GM21515 (cell line): Measurements from ENCODE around the gene PDE8B.

Experiments used
- ATAC-seq: cut with Tn5 transposase; IDR thresholded peaks from one replicate; pipeline ENCODE4 v1.9.1; 2021; ENCODE audit not compliant: unreplicated experiment

The PDE8B gene

DNA sequence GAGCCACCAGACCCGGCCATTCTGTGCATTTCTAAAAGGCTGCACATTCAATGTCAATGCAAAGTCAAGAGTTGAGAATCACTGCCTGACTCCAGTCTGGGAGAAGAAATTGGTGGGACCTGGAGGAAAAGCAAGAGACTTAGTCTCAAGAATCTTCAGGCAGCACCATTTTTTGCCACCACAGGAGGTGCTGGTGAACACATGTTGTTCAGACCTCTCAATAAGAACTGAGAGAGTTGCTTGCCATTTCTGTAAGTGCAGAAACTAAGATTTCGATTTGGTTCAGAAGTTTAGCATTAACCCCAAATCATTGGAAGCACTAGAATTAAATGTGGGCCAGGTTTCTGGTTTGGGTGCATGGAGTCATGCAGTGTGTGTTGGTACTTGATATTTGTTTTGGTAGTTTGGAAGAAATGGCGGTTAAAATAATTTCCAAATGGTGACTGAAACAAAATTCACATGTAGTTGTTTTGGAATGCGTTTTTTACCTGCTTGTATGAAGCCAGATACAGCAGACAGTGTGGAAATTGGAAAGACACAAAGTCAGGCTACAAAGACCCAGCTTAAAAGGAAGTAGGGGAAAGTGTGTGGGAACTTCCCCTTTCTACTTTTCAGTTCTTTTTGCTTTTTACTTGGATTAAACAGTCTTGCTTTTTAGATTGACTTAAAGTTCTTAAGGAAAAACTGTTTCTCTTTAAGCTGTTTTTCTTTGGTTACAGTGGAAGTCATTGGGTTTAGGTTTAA, 20.4 kb downstream of the PDE8B start:
- no peak for ATAC-seq

- no peak for ATAC-seq
These were observed 21.1 kb downstream of the PDE8B start for GRCh38 chr5:77231471-77232138.

- ATAC-seq: no peak
These were observed 22.3 kb downstream of the PDE8B start for GRCh38 chr5:77232574-77233358.

DNA sequence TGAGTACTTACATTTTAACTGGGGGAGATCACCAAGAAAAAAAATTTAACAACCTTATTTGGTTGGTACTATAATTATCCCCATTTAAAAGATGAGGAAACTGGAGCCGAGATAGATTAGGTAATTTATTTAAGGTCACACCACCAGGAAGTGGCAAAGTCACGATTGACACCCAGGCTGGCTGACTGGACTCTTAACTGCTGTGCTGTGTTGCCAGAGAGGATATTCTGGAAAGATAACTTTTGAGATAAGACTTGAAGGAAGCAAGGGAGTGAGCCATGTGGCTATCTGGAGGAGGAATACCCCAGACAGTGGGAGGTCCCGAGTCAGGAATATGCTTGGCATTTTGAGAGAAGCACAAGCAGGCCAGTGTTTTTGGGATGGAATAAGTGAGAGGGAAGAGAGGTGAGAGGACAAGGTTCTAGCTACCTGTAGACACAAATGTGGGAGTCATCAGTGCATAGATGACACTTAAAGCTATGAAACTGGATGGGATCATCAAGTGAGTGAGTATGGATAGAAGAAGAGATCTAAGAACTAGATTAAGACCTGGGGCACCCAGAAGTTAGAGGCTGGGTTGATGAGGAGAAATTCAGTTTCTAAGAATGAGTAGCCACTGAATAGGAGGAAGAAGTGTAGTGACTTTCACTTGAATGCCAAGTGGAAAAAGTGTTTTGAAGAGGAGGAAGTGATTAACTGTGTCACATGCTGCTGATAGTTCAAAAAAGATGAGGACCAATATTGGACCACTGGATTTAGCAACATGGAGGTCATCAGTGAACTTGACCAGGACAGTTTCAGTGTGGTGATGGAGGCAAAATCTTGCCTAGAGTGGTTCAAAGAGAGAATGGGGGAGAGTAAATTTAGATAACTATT, 25.6 kb downstream of the PDE8B start:
- no peak for ATAC-seq

GRCh38 chr5:77239126-77239741, 28.8 kb downstream of the PDE8B start:
- no peak for ATAC-seq

- no peak for ATAC-seq
These were observed 31.0 kb downstream of the PDE8B start for GRCh38 chr5:77241444-77241843.

- ATAC-seq: no peak
These were observed 39.0 kb downstream of the PDE8B start for GRCh38 chr5:77249475-77249874.

GRCh38 chr5:77250021-77250420, 39.5 kb downstream of the PDE8B start:
- ATAC-seq: no peak

DNA sequence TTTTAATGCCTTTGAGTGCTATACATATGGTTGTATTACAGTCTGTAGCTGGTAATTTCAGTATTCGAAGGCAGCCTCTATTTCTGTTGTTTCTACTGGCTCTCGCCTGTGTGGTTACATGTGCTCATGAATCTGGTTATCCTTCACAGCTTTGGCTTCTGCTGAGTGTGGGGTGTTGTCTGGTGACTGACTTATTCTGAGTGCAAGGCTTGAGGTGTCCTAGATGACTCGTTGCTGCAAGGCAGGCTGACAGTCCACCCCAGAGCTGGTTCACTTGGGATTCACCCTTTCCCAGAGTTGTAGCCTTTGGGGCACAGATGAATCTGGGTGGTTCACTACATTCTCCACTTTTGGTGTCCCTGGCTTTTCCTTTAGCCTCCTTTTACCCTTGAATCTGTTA, 41.4 kb downstream of the PDE8B start:
- no peak for ATAC-seq

DNA sequence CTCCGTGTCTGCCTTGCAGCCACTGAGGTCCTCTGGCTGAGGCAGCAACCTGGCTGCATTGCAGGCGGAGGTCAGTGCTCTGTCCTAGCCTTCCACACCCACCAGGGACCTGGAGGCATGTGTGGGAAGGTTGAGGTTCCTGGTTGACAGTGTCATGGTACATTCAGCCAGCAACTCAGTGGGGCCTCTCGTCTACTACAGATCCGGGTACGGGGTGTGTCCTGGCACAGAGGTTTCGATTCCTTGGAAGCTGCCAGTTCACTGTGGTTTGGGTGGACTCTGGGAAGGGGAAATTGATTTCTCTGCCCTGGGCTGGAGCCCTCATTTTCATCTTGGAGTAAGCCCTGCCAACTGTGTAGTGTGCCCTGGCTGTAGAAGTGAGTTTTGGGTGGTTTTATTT, 45.1 kb downstream of the PDE8B start:
- ATAC-seq: no peak

DNA sequence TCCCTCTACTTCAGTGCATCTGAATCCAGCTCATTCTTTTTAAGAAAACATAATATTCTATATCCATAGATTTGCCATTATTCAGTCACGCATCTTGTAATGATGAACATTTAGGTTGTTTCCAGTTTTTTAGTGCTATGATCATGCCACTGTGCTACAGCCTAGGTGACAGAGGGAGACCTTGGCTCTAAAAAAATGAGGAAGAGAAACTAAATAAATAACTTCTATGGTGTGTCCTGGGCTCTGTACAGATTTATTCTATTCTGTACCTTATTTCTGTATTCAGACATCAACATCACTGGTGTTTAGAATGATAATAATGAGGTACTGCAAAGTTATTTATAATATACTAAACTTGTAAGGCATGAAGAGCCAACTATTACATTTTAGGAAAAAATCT, 45.9 kb downstream of the PDE8B start:
- ATAC-seq: no peak

DNA sequence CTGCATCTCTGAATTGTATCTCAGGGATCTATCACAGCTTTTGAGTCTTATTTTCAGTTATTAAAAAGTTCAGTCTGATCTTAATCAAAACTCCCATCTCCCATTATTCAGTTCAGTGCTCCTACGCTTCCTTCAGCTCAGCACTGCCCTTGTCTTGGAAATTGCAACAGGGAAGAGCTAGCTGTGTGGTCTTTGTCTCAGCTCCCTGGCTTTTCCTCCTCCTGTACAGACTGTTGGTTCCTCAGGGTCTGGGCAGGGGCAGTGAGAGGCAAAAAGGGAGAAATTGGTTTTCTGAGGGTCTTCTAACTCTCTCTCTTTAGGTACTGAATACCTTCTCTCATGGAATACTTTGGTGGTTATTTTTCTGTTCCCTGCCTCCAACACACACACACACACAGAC, 48.2 kb downstream of the PDE8B start:
- no peak for ATAC-seq

DNA sequence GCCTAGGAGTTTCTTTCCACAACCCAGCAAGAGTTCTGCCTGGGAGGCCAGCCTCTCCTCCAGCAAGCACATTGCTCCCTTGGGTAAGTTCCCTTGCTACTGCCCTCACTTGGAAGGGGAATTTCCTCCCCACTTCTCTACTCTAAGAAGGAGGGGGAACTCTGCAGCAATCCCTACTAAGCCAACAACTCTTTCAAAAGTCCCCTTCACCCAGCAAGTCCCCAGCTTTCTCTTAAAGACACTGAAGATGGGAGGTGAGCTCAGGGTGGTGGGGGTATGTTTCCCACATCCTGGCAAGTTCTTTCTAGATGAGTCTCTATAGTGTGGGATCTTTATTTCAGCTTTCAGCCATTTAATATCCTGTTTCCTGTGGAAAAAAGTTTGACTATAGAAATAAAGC, 49.0 kb downstream of the PDE8B start:
- ATAC-seq: no peak

GRCh38 chr5:77262697-77263096, 52.2 kb downstream of the PDE8B start:
- ATAC-seq: no peak

DNA sequence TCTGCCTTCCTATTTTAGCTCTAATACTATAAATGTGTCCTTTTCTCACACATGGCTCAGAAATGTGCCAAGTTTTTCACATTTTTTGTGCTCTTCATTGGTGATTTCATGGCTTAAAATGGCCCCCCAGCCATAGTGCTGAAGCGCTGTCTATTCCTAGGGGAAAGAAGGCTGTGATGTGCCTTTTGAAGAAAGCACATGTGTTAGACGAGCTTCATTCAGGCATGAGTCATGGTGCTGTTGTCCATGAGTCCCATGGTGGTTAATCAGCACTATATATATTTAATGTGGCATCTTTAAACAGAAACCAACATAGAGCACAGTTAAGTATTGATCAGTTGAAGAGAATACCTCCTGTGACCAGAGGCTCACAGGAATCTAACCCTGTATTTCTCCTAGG, 55.8 kb downstream of the PDE8B start:
- ATAC-seq: no peak

GRCh38 chr5:77267496-77267895, 57.0 kb downstream of the PDE8B start:
- no peak for ATAC-seq

DNA sequence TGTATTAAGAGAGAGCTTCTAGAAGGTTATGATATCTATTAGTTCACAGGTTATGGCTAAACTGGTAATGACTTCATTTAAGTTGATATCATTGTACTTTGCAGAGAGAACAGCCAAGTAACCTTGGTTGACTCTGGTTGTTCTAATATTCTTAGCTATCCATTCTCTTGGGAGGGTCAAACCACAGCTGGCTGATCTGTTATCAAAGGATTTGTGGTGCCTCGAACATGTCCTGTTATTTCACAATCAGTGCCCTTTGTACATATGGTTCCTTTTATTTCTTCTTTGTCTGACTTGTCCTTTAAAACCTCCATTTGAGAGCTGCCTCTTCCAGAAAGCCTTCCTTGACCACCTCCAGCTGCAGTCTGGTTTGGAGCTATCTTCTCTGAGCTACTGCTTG, 61.7 kb downstream of the PDE8B start:
- no peak for ATAC-seq

DNA sequence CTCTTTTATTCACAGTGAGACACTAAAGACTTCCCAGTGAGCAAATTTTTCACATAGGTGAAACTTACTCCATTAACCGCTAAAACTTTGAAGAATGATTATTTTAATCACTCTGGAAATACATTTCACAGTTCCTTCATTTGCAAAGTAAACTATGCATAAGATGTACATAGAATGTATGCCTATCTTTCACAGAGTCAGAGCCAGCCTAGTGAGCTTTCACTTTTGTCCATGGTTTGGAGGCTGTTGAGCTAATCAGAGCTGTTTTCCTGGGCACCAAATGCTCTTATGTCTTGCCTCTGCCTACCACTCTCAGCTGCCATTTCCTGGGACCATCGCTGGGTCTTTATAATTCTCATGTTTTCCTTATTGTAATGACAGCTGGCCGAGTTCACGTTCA, 67.3 kb downstream of the PDE8B start:
- ATAC-seq: no peak

GRCh38 chr5:77280036-77280435, 69.6 kb downstream of the PDE8B start:
- no peak for ATAC-seq

DNA sequence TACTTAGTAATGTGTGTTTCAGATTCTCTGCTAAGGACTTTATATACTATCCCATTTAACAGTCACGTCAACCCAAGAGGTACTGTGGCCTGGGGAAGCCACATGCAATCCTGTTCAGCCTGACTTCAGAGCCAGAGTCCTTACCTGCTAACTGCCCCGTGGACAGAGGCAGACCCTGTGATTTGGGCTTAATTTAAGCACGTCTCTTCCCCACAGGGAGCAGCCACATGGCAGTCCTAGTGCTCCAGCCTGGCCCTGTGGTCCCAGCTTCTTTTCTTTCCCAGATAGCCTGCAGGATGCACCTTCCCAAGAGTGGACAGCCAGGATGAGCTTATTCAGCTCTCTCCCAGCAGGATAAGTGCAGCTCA, 71.5 kb downstream of the PDE8B start:
- ATAC-seq: no peak
